ENCODE data around the gene JAK3.
"Not testable (repeated sequence)": the region's sequence is repeated elsewhere in the genome, so short reads cannot be mapped to it uniquely, and the experiment has no call there.

Gene JAK3

GRCh38 chr19:17803264-17803896 lies 44.4 kb downstream of the JAK3 start:
- no peak for DNase-seq (ENCODE audit: low spot score)

GRCh38 chr19:17802137-17802858 lies 45.5 kb downstream of the JAK3 start:
- no peak for DNase-seq (ENCODE audit: low spot score)

- not testable (repeated sequence) for DNase-seq (ENCODE audit: low spot score)
Observed at GRCh38 chr19:17798599-17798998, 49.2 kb downstream of the JAK3 start.

GRCh38 chr19:17797424-17798201 lies 50.2 kb downstream of the JAK3 start:
- peak; percentile 31 for DNase-seq (ENCODE audit: low spot score)

- DNase-seq (ENCODE audit: low spot score), result no peak
Observed at GRCh38 chr19:17796838-17797423, 50.9 kb downstream of the JAK3 start.

- DNase-seq (ENCODE audit: low spot score), result no peak
Observed at GRCh38 chr19:17796013-17796837, 51.6 kb downstream of the JAK3 start.

- DNase-seq (ENCODE audit: low spot score), result no peak
Observed at GRCh38 chr19:17795495-17795856, 52.3 kb downstream of the JAK3 start.

- peak; percentile 62 for DNase-seq (ENCODE audit: low spot score)
Observed at GRCh38 chr19:17794731-17795494, 52.9 kb downstream of the JAK3 start, which contains the start of gene B3GNT3. Gene B3GNT3, plus strand, starts transcription at chr19:17795138. Its CDS starts 12,670 bp downstream, at chr19:17807808.

- DNase-seq (ENCODE audit: low spot score), result no peak
Observed at GRCh38 chr19:17794412-17794730, 53.4 kb downstream of the JAK3 start.

- no peak for DNase-seq (ENCODE audit: low spot score)
Observed at GRCh38 chr19:17790059-17790780, 57.6 kb downstream of the JAK3 start.

- DNase-seq (ENCODE audit: low spot score), result no peak
Observed at GRCh38 chr19:17788632-17789031, 59.1 kb downstream of the JAK3 start.

- DNase-seq (ENCODE audit: low spot score), result no peak
Observed at GRCh38 chr19:17787274-17787913, 60.4 kb downstream of the JAK3 start.

- peak; percentile 87 for DNase-seq (ENCODE audit: low spot score)
Observed at GRCh38 chr19:17784201-17785008, 63.4 kb downstream of the JAK3 start.

GRCh38 chr19:17783721-17784120 lies 64.1 kb downstream of the JAK3 start:
- DNase-seq (ENCODE audit: low spot score), result not testable (repeated sequence)

GRCh38 chr19:17780781-17781180 lies 67.0 kb downstream of the JAK3 start:
- no peak for DNase-seq (ENCODE audit: low spot score)

- no peak for DNase-seq (ENCODE audit: low spot score)
Observed at GRCh38 chr19:17778968-17779929, 68.5 kb downstream of the JAK3 start.

- DNase-seq (ENCODE audit: low spot score), result peak; percentile 61
Observed at GRCh38 chr19:17778251-17778967, 69.4 kb downstream of the JAK3 start.
